Neutrophil (primary cell): ENCODE measurements around the gene PPP3CA.
"Not testable (repeated sequence)": the region's sequence is repeated elsewhere in the genome, so short reads cannot be mapped to it uniquely, and the experiment has no call there.

ENCODE experiments used
- H3K27ac ChIP-seq: fragments of 200-600 bp; sonication (generic); 2 replicates; pipeline ENCODE4 v1.5.1; 2016; ENCODE audit warnings: mild to moderate bottlenecking, moderate library complexity
- H3K27me3 ChIP-seq: fragments of 200-600 bp; sonication (generic); 2 replicates; pipeline ENCODE4 v1.6.0; 2016; ENCODE audit warnings: mild to moderate bottlenecking
- H3K36me3 ChIP-seq: fragments of 200-600 bp; sonication (generic); 2 replicates; pipeline ENCODE4 v1.5.1; 2017
- H3K4me1 ChIP-seq, 2 experiments: fragments of 200-600 bp in 1 of 2; sonication (generic) in 1 of 2; 1 replicate in 1 of 2; 2 replicates in 1 of 2; pipeline versions ENCODE4 v1.5.1 to v1.6.1; 2013 to 2016; ENCODE audit warnings: low read depth in 1 of 2, low read length in 1 of 2, mild to moderate bottlenecking in 1 of 2, moderate library complexity in 1 of 2; ENCODE audit not compliant: control insufficient read depth in 1 of 2, insufficient read depth in 1 of 2
- H3K4me3 ChIP-seq, 2 experiments: fragments of 200-600 bp in 1 of 2; sonication (generic) in 1 of 2; 1 replicate in 1 of 2; 2 replicates in 1 of 2; pipeline ENCODE4 v1.5.1; 2013 to 2016; ENCODE audit warnings: low read depth in 1 of 2, low read length in 1 of 2, mild to moderate bottlenecking in 1 of 2, moderate library complexity in 1 of 2
- H3K9me3 ChIP-seq: fragments of 200-600 bp; sonication (generic); 2 replicates; pipeline ENCODE4 v1.5.1; 2016
- TF ChIP-seq, protein P1 (sequence below): fragments of 200-600 bp; sonication (generic); IDR thresholded peaks from 2 replicates; pipeline ENCODE4 v1.5.1; 2016; ENCODE audit warnings: antibody characterized with exemption

Gene PPP3CA

DNA sequence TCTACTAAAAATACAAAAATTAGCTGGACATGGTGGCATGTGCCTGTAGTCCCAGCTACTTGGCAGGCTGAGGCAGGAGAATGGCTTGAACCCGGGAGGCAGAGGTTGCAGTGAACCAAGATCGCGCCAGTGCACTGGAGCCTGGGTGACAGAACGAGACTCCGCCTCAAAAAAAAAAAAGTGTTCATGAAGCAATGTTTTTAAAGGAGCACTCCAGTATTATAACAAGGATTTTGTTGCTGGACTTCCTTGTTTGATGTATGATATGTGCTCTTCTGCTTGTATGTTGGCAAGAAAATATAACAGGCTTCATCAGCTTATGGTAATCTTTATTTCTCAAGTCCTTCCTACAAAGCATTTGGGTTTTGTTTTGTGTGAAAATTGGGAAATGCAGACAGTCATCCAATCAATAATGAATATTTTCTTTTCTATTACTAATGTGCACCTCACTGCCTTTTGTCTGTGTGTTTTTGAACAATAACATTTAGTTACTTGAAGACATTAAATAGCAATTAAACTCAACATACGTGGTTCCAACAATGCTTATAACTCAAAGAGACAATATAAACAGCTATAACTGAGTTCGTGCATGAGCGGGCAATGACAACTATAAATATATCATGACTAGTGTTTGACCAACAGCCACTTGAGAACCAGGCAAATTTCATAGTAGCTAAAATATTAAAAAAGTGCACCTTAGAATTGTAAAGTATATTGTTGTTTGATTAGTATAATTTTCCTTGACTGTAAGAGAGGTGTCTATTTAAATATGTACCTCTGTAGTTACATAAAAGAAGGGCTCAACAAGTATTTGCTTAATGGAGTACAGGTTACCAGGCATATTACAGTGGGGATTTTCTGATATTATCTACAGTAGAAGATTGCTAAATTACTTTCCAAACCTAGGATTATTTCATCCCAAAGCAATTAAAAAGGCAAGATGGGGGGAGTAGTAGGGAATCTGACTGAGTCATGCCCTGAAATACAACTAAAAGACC, 210.7 kb downstream of the PPP3CA start:
- Histone ChIP-seq H3K9me3 (no peaks in the 10 kb centered on the region), H3K4me3 (no peak overlapping the region)

GRCh38 chr4:101135371-101136010, 211.8 kb downstream of the PPP3CA start:
- TF ChIP-seq, protein P1, sequence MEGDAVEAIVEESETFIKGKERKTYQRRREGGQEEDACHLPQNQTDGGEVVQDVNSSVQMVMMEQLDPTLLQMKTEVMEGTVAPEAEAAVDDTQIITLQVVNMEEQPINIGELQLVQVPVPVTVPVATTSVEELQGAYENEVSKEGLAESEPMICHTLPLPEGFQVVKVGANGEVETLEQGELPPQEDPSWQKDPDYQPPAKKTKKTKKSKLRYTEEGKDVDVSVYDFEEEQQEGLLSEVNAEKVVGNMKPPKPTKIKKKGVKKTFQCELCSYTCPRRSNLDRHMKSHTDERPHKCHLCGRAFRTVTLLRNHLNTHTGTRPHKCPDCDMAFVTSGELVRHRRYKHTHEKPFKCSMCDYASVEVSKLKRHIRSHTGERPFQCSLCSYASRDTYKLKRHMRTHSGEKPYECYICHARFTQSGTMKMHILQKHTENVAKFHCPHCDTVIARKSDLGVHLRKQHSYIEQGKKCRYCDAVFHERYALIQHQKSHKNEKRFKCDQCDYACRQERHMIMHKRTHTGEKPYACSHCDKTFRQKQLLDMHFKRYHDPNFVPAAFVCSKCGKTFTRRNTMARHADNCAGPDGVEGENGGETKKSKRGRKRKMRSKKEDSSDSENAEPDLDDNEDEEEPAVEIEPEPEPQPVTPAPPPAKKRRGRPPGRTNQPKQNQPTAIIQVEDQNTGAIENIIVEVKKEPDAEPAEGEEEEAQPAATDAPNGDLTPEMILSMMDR = no peak
- H3K36me3 ChIP-seq = no peaks in the 10 kb centered on the region
- H3K27ac ChIP-seq = no peak overlapping the region
- no peaks in the 10 kb centered on the region for H3K27me3 ChIP-seq
- H3K4me3 ChIP-seq = no peak overlapping the region
- H3K4me1 ChIP-seq = no peaks in the 10 kb centered on the region
- no peaks in the 10 kb centered on the region for H3K9me3 ChIP-seq

More for the DNA sequence above, 210.7 kb downstream of the PPP3CA start:
- Histone ChIP-seq H3K27me3 (no peaks in the 10 kb centered on the region), H3K36me3 (no peaks in the 10 kb centered on the region), H3K27ac (no peak overlapping the region), H3K4me1 (peaks cover 6 to 10% of the 10 kb centered on the region in 2 experiments)
- TF ChIP-seq, protein P1 = no peak

GRCh38 chr4:101131058-101131457, 216.3 kb downstream of the PPP3CA start:
- H3K27me3 ChIP-seq, H3K36me3 ChIP-seq, H3K4me3 ChIP-seq, H3K27ac ChIP-seq, H3K9me3 ChIP-seq: not testable (repeated sequence)
- peaks cover 13 to 21% of the 10 kb centered on the region in 2 experiments for H3K4me1 ChIP-seq

DNA sequence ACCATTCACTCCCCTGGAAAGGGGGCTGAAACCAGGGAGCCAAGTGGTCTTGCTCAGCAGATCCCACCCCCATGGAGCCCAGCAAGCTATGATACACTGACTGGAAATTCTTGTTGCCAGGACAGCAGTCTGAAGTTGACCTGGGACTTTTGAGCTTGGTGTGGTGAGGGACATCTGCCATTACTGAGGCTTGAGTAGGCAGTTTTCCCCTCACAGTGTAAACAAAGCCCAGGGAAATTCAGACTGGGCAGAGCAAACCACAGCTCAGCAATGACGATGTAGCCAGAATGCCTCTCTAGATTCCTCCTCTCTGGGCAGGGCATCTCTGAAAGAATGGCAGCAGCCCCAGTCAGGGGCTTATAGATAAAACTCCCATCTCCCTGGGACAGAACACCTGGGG, 218.4 kb downstream of the PPP3CA start:
- Histone ChIP-seq H3K27ac (peak overlapping the region; percentile 5), H3K4me1 (peaks cover 13 to 21% of the 10 kb centered on the region in 2 experiments)
- not testable (repeated sequence) for H3K36me3 ChIP-seq, H3K9me3 ChIP-seq, H3K4me3 ChIP-seq, H3K27me3 ChIP-seq

DNA sequence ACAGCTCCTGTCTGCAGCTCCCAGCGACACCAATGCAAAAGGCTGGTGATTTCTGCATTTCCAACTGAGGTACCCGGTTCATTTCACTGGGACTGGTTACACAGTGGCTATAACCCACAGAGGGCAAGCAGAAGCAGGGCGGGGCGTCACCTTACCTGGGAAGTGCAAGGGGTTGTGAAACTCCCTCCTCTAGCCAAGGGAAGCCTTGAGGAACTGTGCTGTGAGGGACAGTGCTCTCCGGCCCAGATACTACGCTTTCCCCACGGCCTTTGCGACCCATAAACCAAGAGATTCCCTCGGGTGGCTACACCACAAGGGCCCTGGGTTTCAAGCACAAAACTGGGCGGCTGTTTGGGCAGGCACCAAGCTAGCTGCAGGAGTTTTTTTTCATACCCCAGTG, 218.9 kb downstream of the PPP3CA start:
- Histone ChIP-seq H3K27ac (peak overlapping the region; percentile 5), H3K36me3 (no peaks in the 10 kb centered on the region), H3K4me3 (no peak overlapping the region), H3K4me1 (peaks cover 13 to 21% of the 10 kb centered on the region in 2 experiments), H3K9me3 (no peaks in the 10 kb centered on the region), H3K27me3 (no peaks in the 10 kb centered on the region)
- TF ChIP-seq, protein P1 = no peak

DNA sequence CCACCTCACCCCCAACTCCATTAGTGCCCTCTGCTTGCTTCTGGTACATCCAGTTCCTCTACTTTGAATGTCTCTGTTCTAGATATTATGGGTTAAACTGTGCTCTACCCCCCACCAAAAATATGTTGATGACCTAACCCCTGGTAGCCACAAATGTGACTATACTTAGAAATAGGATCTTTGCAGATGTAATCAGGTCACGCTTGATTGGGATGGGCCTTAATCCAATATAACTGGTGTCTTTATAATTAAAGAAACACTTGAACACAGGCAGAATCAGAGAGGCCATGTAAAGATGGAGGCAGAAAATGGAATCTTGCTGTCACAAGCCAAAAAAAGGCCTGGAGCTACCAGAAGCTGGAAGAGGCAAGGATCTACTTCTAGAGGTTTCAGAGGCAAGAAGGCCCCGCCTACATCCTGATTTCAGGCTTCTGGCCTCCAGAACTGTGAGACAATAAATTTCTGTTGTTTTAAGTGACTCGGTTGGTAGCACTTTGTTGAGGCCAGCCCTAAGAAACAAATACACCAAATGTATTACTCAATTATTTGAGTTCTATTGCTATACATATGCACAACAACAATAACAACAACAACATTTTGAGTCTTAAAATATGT, 220.0 kb downstream of the PPP3CA start:
- Histone ChIP-seq H3K36me3 (no peaks in the 10 kb centered on the region), H3K4me1 (peaks cover 13 to 21% of the 10 kb centered on the region in 2 experiments), H3K27me3 (no peaks in the 10 kb centered on the region), H3K27ac (peak overlapping the region; percentile 30), H3K9me3 (no peaks in the 10 kb centered on the region), H3K4me3 (no peak overlapping the region)
- TF ChIP-seq, protein P1 = no peak
